T-cell (primary cell): ENCODE results near the gene STX18. TPM values are rescaled to one million over a fixed set of nuclear protein-coding genes. Genes with fewer than 3 reads are reported as not detected.

Source experiments
- ATAC-seq, 4 experiments: fragments of 200-7000 bp in 3 of 4; fragments of 150-1000 bp in 1 of 4; cut with Tn5 transposase; replicated peaks in 1 of 4; 1 replicate in 3 of 4; 2 replicates in 1 of 4; pipeline ENCODE4 v1.10.0; 2021; ENCODE audit warnings: moderate library complexity in 3 of 4, mild to moderate bottlenecking in 2 of 4, moderate number of reproducible peaks in 1 of 4
- CTCF ChIA-PET, 2 donors: fragments of 300-600 bp; sonication (Branson Sonifier 250); formaldehyde crosslinking; loops; one replicate each; lab custom pipeline; 2022; ENCODE audit warnings: antibody characterized with exemption in 2 of 2; lab: Charles Lee
- POLR2A ChIA-PET, 2 donors: fragments of 300-600 bp; sonication (Branson Sonifier 250); formaldehyde crosslinking; loops; one replicate each; lab custom pipeline; 2022; ENCODE audit warnings: antibody characterized with exemption in 2 of 2; lab: Charles Lee
- DNase-seq, 35 experiments: peaks; one replicate each; pipeline versions ENCODE4 v3.0.0 to v3.0.0-alpha.2; 2013 to 2023
- H3K27ac ChIP-seq: one replicate; pipeline ENCODE4 v1.5.1; 2013; ENCODE audit warnings: low read length
- H3K27me3 ChIP-seq, 2 experiments: replicated peaks in 1 of 2; 1 replicate in 1 of 2; 2 replicates in 1 of 2; pipeline versions ENCODE4 v1.6.1 to v1.7.0; 2013; ENCODE audit warnings: low read length in 1 of 2, mixed read lengths in 1 of 2; ENCODE audit not compliant: control insufficient read depth in 2 of 2, insufficient read depth in 2 of 2; ENCODE audit errors: extremely low read depth in 1 of 2
- H3K36me3 ChIP-seq, 2 donors: 1 replicate in 1 of 2; 2 replicates in 1 of 2; pipeline versions ENCODE4 v1.6.1 to v1.7.0; 2013; ENCODE audit warnings: low read length in 1 of 2; ENCODE audit not compliant: control insufficient read depth in 2 of 2, insufficient read depth in 1 of 2; ENCODE audit errors: extremely low read depth in 1 of 2
- H3K4me1 ChIP-seq, 2 experiments: 1 replicate in 1 of 2; 2 replicates in 1 of 2; pipeline versions ENCODE4 v1.6.1 to v1.7.0; 2013; ENCODE audit warnings: low read length in 2 of 2, mixed read lengths in 1 of 2; ENCODE audit not compliant: insufficient read depth in 2 of 2, control insufficient read depth in 1 of 2; ENCODE audit errors: extremely low read depth in 1 of 2
- H3K4me3 ChIP-seq, 2 donors: 1 replicate in 1 of 2; 2 replicates in 1 of 2; pipeline versions ENCODE4 v1.5.1 to v1.7.0; 2013; ENCODE audit warnings: mild to moderate bottlenecking in 2 of 2, low read length in 1 of 2, moderate library complexity in 1 of 2; ENCODE audit not compliant: control insufficient read depth in 1 of 2; ENCODE audit errors: extremely low read depth in 1 of 2
- H3K9me3 ChIP-seq: 2 replicates; pipeline ENCODE4 v1.7.0; 2013
- H3K27ac Mint-ChIP-seq, 2 donors: one replicate each; pipeline ENCODE4 v1.8.0; 2020 to 2021; ENCODE audit warnings: mild to moderate bottlenecking in 2 of 2, mixed read lengths in 2 of 2
- H3K27me3 Mint-ChIP-seq, 2 donors: one replicate each; pipeline ENCODE4 v1.8.0; 2021 to 2022; ENCODE audit warnings: mixed read lengths in 2 of 2
- H3K36me3 Mint-ChIP-seq: one replicate; pipeline ENCODE4 v1.8.0; 2021; ENCODE audit warnings: mixed read lengths
- H3K4me1 Mint-ChIP-seq, 3 donors: one replicate each; pipeline ENCODE4 v1.8.0; 2020 to 2022; ENCODE audit warnings: mixed read lengths in 3 of 3, mild to moderate bottlenecking in 1 of 3
- H3K4me3 Mint-ChIP-seq, 3 donors: one replicate each; pipeline ENCODE4 v1.8.0; 2020 to 2022; ENCODE audit warnings: mild to moderate bottlenecking in 3 of 3, mixed read lengths in 3 of 3, moderate library complexity in 3 of 3
- H3K9me3 Mint-ChIP-seq, 3 donors: one replicate each; pipeline ENCODE4 v1.8.0; 2020 to 2022; ENCODE audit warnings: mixed read lengths in 3 of 3
- WGBS: methylation state at CpG from one replicate; pipeline ENCODE4 v1.1.5; 2013; ENCODE audit warnings: missing lambda C conversion rate; ENCODE audit not compliant: insufficient coverage; 5-methylcytosine and 5-hydroxymethylcytosine counted together
- total RNA-seq, 35 experiments: library from RNA in 6 of 35; stranded (reverse) in 6 of 35; fragments of 120-200 nt in 1 of 35; gene quantifications; one replicate each; pipeline versions ENCODE4 v1.2.1 to v1.2.4 and lab custom pipeline; 2013 to 2026

STX18 gene
- total RNA-seq, 5 donors from 2014 or later (not counting 1 experiment from before 2014, with no cell fraction given), result 19.7 to 24.2 (median 22.3) TPM

- H3K4me3 Mint-ChIP-seq, result peak within 1 kb of the TSS; percentile 77 to 88 (median 86)
- H3K27ac Mint-ChIP-seq, result peak within 1 kb of the TSS in 1 of 2 donors; percentile 61
- peak within 1 kb of the TSS; percentile 19 for H3K27ac ChIP-seq
- H3K36me3 Mint-ChIP-seq, result peaks cover 4% of the 10 kb centered on the region
- peaks cover 2 to 42% of the 10 kb centered on the region in 2 experiments for H3K27me3 ChIP-seq
- ATAC-seq (peak; percentile 71 to 72 (median 72)), DNase-seq (peak in 26 of 35 experiments; percentile 9 to 65 (median 25))
- H3K9me3 ChIP-seq, result no peaks in the 10 kb centered on the region
- H3K4me1 ChIP-seq, result peaks cover 2 to 30% of the 10 kb centered on the region in 2 experiments
- H3K4me1 Mint-ChIP-seq, result peaks cover 11 to 21% (median 20%) of the 10 kb centered on the region in 3 donors
- peak within 1 kb of the TSS; percentile 60 to 63 for H3K4me3 ChIP-seq
- ChIA-PET POLR2A (no interaction called here), CTCF (no interaction called here)
- H3K9me3 Mint-ChIP-seq, result no peaks in the 10 kb centered on the region
- H3K27me3 Mint-ChIP-seq, result peaks cover 18 to 26% of the 10 kb centered on the region in 2 donors
- under 1% methylated on average over 83 of the region's 87 CpGs for WGBS
- H3K36me3 ChIP-seq, result no peaks in the 10 kb centered on the region
Observed at GRCh38 chr4:4386736-4387392, 155.0 kb downstream of the STX18 start, which contains the start of gene NSG1. Gene NSG1 (plus strand): TSS chr4:4387102. CDS start chr4:4387630, 528 bp downstream.

- H3K36me3 Mint-ChIP-seq, result no peaks in the 10 kb centered on the region
- H3K27ac Mint-ChIP-seq, result peak overlapping the region in 1 of 2 donors; percentile 61
- Histone ChIP-seq H3K27ac (no peak overlapping the region), H3K27me3 (peaks cover 2 to 42% of the 10 kb centered on the region in 2 experiments), H3K4me3 (peak overlapping the region; percentile 59 to 60), H3K9me3 (no peaks in the 10 kb centered on the region), H3K4me1 (peaks cover 2 to 30% of the 10 kb centered on the region in 2 experiments), H3K36me3 (no peaks in the 10 kb centered on the region)
- peaks cover 18 to 26% of the 10 kb centered on the region in 2 donors for H3K27me3 Mint-ChIP-seq
- H3K9me3 Mint-ChIP-seq, result no peaks in the 10 kb centered on the region
- WGBS, result 0% methylated on average over 36 of the region's 36 CpGs
- CTCF ChIA-PET, result no interaction called here
- POLR2A ChIA-PET, result no interaction called here
- peaks cover 11 to 21% (median 20%) of the 10 kb centered on the region in 3 donors for H3K4me1 Mint-ChIP-seq
- ATAC-seq, result peak; percentile 52 to 70 (median 59)
- DNase-seq, result peak in 21 of 35 experiments; percentile 6 to 50 (median 22)
- peak overlapping the region; percentile 77 to 88 (median 86) for H3K4me3 Mint-ChIP-seq
Observed at GRCh38 chr4:4386296-4386735, 155.5 kb downstream of the STX18 start.

GRCh38 chr4:4385729-4386295, 156.0 kb downstream of the STX18 start:
- Histone ChIP-seq H3K36me3 (no peaks in the 10 kb centered on the region), H3K27ac (no peak overlapping the region), H3K27me3 (peaks cover 2 to 43% of the 10 kb centered on the region in 2 experiments), H3K4me3 (peak overlapping the region; percentile 59 to 60), H3K4me1 (peaks cover 2 to 30% of the 10 kb centered on the region in 2 experiments), H3K9me3 (no peaks in the 10 kb centered on the region)
- H3K4me3 Mint-ChIP-seq, result peak overlapping the region; percentile 77 to 88 (median 86)
- ChIA-PET POLR2A (no interaction called here), CTCF (no interaction called here)
- DNase-seq, result peak in 1 of 35 experiments; percentile 8
- H3K27ac Mint-ChIP-seq, result no peak overlapping the region
- H3K27me3 Mint-ChIP-seq, result peaks cover 18 to 26% of the 10 kb centered on the region in 2 donors
- H3K36me3 Mint-ChIP-seq, result no peaks in the 10 kb centered on the region
- ATAC-seq, result no peak
- H3K4me1 Mint-ChIP-seq, result peaks cover 11 to 21% (median 20%) of the 10 kb centered on the region in 3 donors
- no peaks in the 10 kb centered on the region for H3K9me3 Mint-ChIP-seq
- 6% methylated on average over 31 of the region's 38 CpGs for WGBS

- Mint-ChIP-seq H3K4me3 (peak overlapping the region; percentile 3 to 88 (median 58)), H3K4me1 (peaks cover 11 to 21% (median 20%) of the 10 kb centered on the region in 3 donors), H3K36me3 (no peaks in the 10 kb centered on the region), H3K27ac (no peak overlapping the region), H3K27me3 (peaks cover 18 to 29% of the 10 kb centered on the region in 2 donors), H3K9me3 (no peaks in the 10 kb centered on the region)
- Histone ChIP-seq H3K4me1 (peaks cover 2 to 30% of the 10 kb centered on the region in 2 experiments), H3K36me3 (no peaks in the 10 kb centered on the region), H3K27me3 (peaks cover 2 to 44% of the 10 kb centered on the region in 2 experiments), H3K9me3 (no peaks in the 10 kb centered on the region), H3K27ac (no peak overlapping the region), H3K4me3 (no peak overlapping the region)
- DNase-seq (peak in 4 of 35 experiments; percentile 7 to 34 (median 10)), ATAC-seq (no peak)
- ChIA-PET POLR2A (no interaction called here), CTCF (no interaction called here)
- 59% methylated on average over 4 of the region's 5 CpGs for WGBS
Observed at GRCh38 chr4:4384837-4385236, 157.0 kb downstream of the STX18 start.

GRCh38 chr4:4383085-4383484, 158.8 kb downstream of the STX18 start:
- Histone ChIP-seq H3K27me3 (peaks cover 2 to 47% of the 10 kb centered on the region in 2 experiments), H3K27ac (no peak overlapping the region), H3K9me3 (no peaks in the 10 kb centered on the region), H3K4me1 (peaks cover 2 to 24% of the 10 kb centered on the region in 2 experiments), H3K4me3 (no peak overlapping the region), H3K36me3 (no peaks in the 10 kb centered on the region)
- Mint-ChIP-seq H3K27ac (no peak overlapping the region), H3K27me3 (peaks cover 20 to 22% of the 10 kb centered on the region in 2 donors), H3K4me3 (no peak overlapping the region), H3K36me3 (no peaks in the 10 kb centered on the region), H3K9me3 (no peaks in the 10 kb centered on the region), H3K4me1 (peaks cover 7 to 15% (median 10%) of the 10 kb centered on the region in 3 donors)
- no CpG with 5 or more reads among the region's 3 CpGs for WGBS
- no peak for DNase-seq
- no peak for ATAC-seq
- POLR2A ChIA-PET, result no interaction called here
- CTCF ChIA-PET, result no interaction called here

- Histone ChIP-seq H3K36me3 (no peaks in the 10 kb centered on the region), H3K4me1 (no peaks in the 10 kb centered on the region), H3K4me3 (no peak overlapping the region), H3K27me3 (peaks cover 2 to 36% of the 10 kb centered on the region in 2 experiments), H3K27ac (no peak overlapping the region), H3K9me3 (no peaks in the 10 kb centered on the region)
- ATAC-seq (no peak), DNase-seq (no peak)
- POLR2A ChIA-PET, result no interaction called here
- Mint-ChIP-seq H3K4me1 (peaks cover 0 to 2% (median under 1%) of the 10 kb centered on the region in 3 donors), H3K27ac (no peak overlapping the region), H3K4me3 (no peak overlapping the region), H3K27me3 (peaks cover 15 to 20% of the 10 kb centered on the region in 2 donors), H3K9me3 (peaks cover 0 to 3% (median 2%) of the 10 kb centered on the region in 3 donors), H3K36me3 (no peaks in the 10 kb centered on the region)
- WGBS, result 29% methylated on average over 5 of the region's 6 CpGs
- CTCF ChIA-PET, result no interaction called here
Observed at GRCh38 chr4:4379540-4380087, 162.2 kb downstream of the STX18 start.
